UCSD-AML1 (cell line): ENCODE data around the gene NOL6.
"Not testable (repeated sequence)": the region's sequence is repeated elsewhere in the genome, so short reads cannot be mapped to it uniquely, and the experiment has no call there.

Experiments
- DNase-seq: peaks from one replicate; lab custom pipeline; 2025; ENCODE audit not compliant: unreplicated experiment; lab: John Stamatoyannopoulos, UW

Gene NOL6

GRCh38 chr9:33472171-33472880 is 1.4 kb downstream of the NOL6 start:
- DNase-seq = no peak

- DNase-seq = no peak
Measured at GRCh38 chr9:33471361-33471760, 2.4 kb downstream of the NOL6 start.

- DNase-seq = no peak
Measured at GRCh38 chr9:33469891-33470290, 3.8 kb downstream of the NOL6 start.

- no peak for DNase-seq
Measured at GRCh38 chr9:33468797-33469621, 4.7 kb downstream of the NOL6 start.

- DNase-seq = no peak
Measured at GRCh38 chr9:33468215-33468730, 5.5 kb downstream of the NOL6 start.

- DNase-seq = no peak
Measured at GRCh38 chr9:33467526-33467925, 6.2 kb downstream of the NOL6 start.

- DNase-seq = peak; percentile 45
Measured at GRCh38 chr9:33466565-33467495, 6.9 kb downstream of the NOL6 start.

- DNase-seq = no peak
Measured at GRCh38 chr9:33465596-33466564, 7.8 kb downstream of the NOL6 start.

GRCh38 chr9:33465096-33465495 is 8.6 kb downstream of the NOL6 start:
- no peak for DNase-seq

GRCh38 chr9:33464045-33464636 is 9.6 kb downstream of the NOL6 start:
- no peak for DNase-seq

- DNase-seq = no peak
Measured at GRCh38 chr9:33463151-33463550, 10.6 kb downstream of the NOL6 start.

GRCh38 chr9:33461492-33461891 is 12.2 kb downstream of the NOL6 start:
- no peak for DNase-seq

GRCh38 chr9:33460854-33461253 is 12.9 kb downstream of the NOL6 start:
- DNase-seq = no peak

GRCh38 chr9:33459115-33459514 is 14.6 kb downstream of the NOL6 start:
- DNase-seq = no peak

- no peak for DNase-seq
Measured at GRCh38 chr9:33458444-33458843, 15.3 kb downstream of the NOL6 start.

GRCh38 chr9:33455945-33456344 is 17.8 kb downstream of the NOL6 start:
- no peak for DNase-seq

GRCh38 chr9:33455456-33455855 is 18.3 kb downstream of the NOL6 start:
- DNase-seq = not testable (repeated sequence)

GRCh38 chr9:33454661-33455026 is 19.1 kb downstream of the NOL6 start:
- not testable (repeated sequence) for DNase-seq

- no peak for DNase-seq
Measured at GRCh38 chr9:33453999-33454660, 19.6 kb downstream of the NOL6 start.
